Common myeloid progenitor, CD34-positive (primary cell): ENCODE measurements around the gene HOXB8.
A peak's percentile ranks its signal among the peaks of the same experiment; 100 is the strongest.

Experiments used
- CTCF ChIA-PET: fragments of 350-600 bp; sonication (Branson Sonifier 250); formaldehyde crosslinking; loops from one replicate; lab custom pipeline; 2021; ENCODE audit warnings: antibody characterized with exemption; lab: Charles Lee
- POLR2A ChIA-PET: fragments of 350-600 bp; sonication (Branson Sonifier 250); formaldehyde crosslinking; loops from one replicate; lab custom pipeline; 2021; ENCODE audit warnings: antibody characterized with exemption; lab: Charles Lee
- DNase-seq, 3 donors: peaks; one replicate each; pipeline versions ENCODE4 v3.0.0 to v3.0.0-alpha.2; 2013
- H3K27ac ChIP-seq, 2 experiments: 1 replicate in 1 of 2; 2 replicates in 1 of 2; pipeline ENCODE4 v1.7.0; 2013; ENCODE audit warnings: inconsistent platforms in 2 of 2, low read length in 2 of 2, mild to moderate bottlenecking in 2 of 2, low read depth in 1 of 2, moderate library complexity in 1 of 2; ENCODE audit not compliant: severe bottlenecking in 2 of 2, insufficient read depth in 1 of 2, poor library complexity in 1 of 2
- H3K27me3 ChIP-seq, 5 experiments: replicated peaks in 2 of 5; 1 replicate in 3 of 5; 2 replicates in 2 of 5; pipeline versions ENCODE4 v1.6.1 to v1.7.0; 2013; ENCODE audit warnings: low read length in 4 of 5, mild to moderate bottlenecking in 2 of 5, moderate library complexity in 2 of 5, inconsistent platforms in 1 of 5; ENCODE audit not compliant: insufficient read depth in 5 of 5, control insufficient read depth in 4 of 5
- H3K36me3 ChIP-seq, 4 experiments: 1 replicate in 2 of 4; 2 replicates in 2 of 4; pipeline versions ENCODE4 v1.6.1 to v1.7.0; 2013; ENCODE audit warnings: low read length in 3 of 4, control low read depth in 1 of 4, mild to moderate bottlenecking in 1 of 4; ENCODE audit not compliant: control insufficient read depth in 4 of 4, insufficient read depth in 4 of 4
- H3K4me1 ChIP-seq, 4 experiments: 1 replicate in 3 of 4; 2 replicates in 1 of 4; pipeline versions ENCODE4 v1.6.1 to v1.7.1; 2013; ENCODE audit warnings: low read length in 3 of 4, mild to moderate bottlenecking in 3 of 4, control low read depth in 1 of 4, inconsistent platforms in 1 of 4, moderate library complexity in 1 of 4; ENCODE audit not compliant: control insufficient read depth in 4 of 4, insufficient read depth in 4 of 4; ENCODE audit errors: control extremely low read depth in 1 of 4
- H3K4me3 ChIP-seq, 7 experiments: 1 replicate in 4 of 7; 2 replicates in 3 of 7; pipeline versions ENCODE4 v1.5.1 to v1.7.0; 2013; ENCODE audit warnings: mild to moderate bottlenecking in 7 of 7, low read length in 6 of 7, moderate library complexity in 6 of 7, inconsistent platforms in 2 of 7, low read depth in 2 of 7, control low read depth in 1 of 7; ENCODE audit not compliant: insufficient read depth in 4 of 7, control insufficient read depth in 1 of 7; ENCODE audit errors: extremely low read depth in 1 of 7
- H3K9me3 ChIP-seq, 5 experiments: 1 replicate in 4 of 5; 2 replicates in 1 of 5; pipeline versions ENCODE4 v1.6.1 to v1.7.1; 2013; ENCODE audit warnings: low read length in 4 of 5, mild to moderate bottlenecking in 2 of 5, inconsistent platforms in 1 of 5, low read depth in 1 of 5, moderate library complexity in 1 of 5; ENCODE audit not compliant: control insufficient read depth in 4 of 5, insufficient read depth in 2 of 5; ENCODE audit errors: control extremely low read depth in 1 of 5
- WGBS: methylation state at CpG from one replicate; pipeline ENCODE4 v1.1.5; 2013; ENCODE audit not compliant: insufficient coverage; 5-methylcytosine and 5-hydroxymethylcytosine counted together

HOXB8 gene

DNA sequence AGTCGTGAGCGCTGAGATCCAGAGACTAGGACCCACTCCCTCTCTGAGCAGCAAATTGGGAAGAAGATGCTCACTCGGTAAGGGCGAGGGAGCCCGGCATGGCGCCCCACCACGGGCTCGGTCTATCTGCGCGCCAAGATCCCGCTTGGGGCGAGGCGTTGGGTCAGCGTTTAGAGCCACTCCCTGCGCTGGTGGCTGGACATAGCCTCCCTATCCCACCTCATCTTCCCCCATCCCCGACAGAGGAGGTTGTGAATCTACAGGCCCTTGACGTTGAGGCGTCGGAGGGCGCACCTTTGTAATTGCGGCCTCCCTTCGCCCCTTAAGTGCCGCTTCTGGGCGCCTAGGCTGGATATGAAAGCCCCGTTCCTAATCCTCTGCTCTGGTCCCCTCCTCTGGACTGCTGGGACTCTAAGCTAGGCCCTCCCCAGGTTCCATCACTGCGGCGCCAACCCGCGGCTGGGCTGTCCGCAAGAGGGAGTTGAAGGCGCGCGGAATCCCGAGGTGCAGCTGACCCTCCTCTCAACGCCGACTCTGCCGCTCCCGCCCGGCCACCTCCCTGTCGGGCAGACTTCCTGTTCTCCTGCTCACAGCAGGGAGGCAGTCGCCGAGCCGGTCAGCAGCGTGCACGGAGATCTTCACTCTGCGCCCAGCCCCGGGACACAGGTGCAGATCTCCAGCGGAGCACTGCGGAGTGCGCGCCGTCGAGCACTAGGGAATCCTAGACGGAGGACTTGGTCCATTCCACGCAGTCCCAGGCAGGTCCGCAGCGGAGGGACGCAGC is 27.2 kb upstream of the HOXB8 start:
- H3K4me3 ChIP-seq, result peak overlapping the region in 1 of 7 experiments; percentile 11
- POLR2A ChIA-PET, result no interaction called here

DNA sequence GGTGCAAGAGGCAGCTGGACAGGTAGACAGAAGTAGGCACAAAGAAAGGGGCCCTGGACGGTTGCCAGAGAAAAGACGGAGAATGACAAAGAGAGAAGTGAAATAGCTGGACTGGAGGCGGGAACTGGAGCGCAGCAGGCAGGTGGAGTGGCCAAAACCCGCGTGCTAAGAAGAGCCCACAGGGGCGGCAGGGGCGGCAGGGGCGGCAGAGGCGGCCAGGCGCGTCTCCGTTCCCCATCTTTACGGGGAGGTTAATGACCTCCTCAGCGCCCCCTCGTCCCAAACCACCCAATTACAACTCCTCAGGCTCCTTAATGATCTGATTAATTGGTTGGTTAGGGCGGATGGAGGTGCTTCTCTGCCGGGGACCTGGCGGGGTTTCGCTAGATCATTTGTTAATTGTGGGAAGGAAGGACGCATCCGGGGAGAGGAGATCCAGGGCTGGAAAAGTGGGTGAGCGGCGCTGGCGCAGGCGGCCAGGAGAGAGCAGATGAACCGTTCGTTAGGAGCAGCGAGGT is 26.5 kb upstream of the HOXB8 start:
- WGBS, result 15% methylated on average over 16 of the region's 29 CpGs
- Histone ChIP-seq H3K4me3 (no peak overlapping the region), H3K27me3 (peaks cover 18 to 100% (median 70%) of the 10 kb centered on the region in 5 experiments), H3K36me3 (no peaks in the 10 kb centered on the region), H3K27ac (no peak overlapping the region), H3K9me3 (no peaks in the 10 kb centered on the region), H3K4me1 (peaks cover 0 to 14% (median 8%) of the 10 kb centered on the region in 4 experiments)
- no peak for DNase-seq
- CTCF ChIA-PET, result interaction anchor here (0.6 to 1.9 kb wide), 6 partner anchors 8 to 24 kb away, joined by 3 to 5 read pairs (median 4); no protein-coding TSS in a partner anchor
- POLR2A ChIA-PET, result no interaction called here

More for the DNA sequence above, 27.2 kb upstream of the HOXB8 start:
- CTCF ChIA-PET, result interaction anchor here (1.5 to 1.9 kb wide), 2 partner anchors 10 to 28 kb away, joined by 4 to 5 read pairs; no protein-coding TSS in a partner anchor
- WGBS, result 12% methylated on average over 52 of the region's 58 CpGs
- H3K9me3 ChIP-seq, result no peaks in the 10 kb centered on the region
- no peaks in the 10 kb centered on the region for H3K36me3 ChIP-seq
- H3K27ac ChIP-seq, result no peak overlapping the region
- H3K27me3 ChIP-seq, result peaks cover 18 to 100% (median 64%) of the 10 kb centered on the region in 5 experiments
- no peak for DNase-seq
- H3K4me1 ChIP-seq, result peaks cover 0 to 16% (median 13%) of the 10 kb centered on the region in 4 experiments

DNA sequence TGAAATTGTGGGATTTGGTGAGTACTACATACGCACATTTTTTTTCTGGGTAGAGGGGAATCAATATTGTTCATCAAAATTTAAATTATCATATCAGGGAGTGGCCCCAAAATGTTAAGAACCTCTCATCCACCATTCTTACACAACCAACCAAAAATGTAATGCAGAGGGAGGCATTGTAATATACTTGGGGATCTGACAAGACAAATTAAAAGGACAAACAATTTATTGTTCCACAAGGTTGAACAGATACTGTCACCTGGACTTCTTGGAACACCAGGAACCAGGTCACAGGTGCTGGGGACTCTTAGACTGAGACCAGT is 25.7 kb upstream of the HOXB8 start:
- DNase-seq, result no peak
- H3K4me1 ChIP-seq, result peaks cover 0 to 12% (median 4%) of the 10 kb centered on the region in 4 experiments
- no peak overlapping the region for H3K4me3 ChIP-seq
- ChIA-PET POLR2A (interaction anchor here (0.6 kb wide), 1 partner anchor 590 kb away, joined by 3 read pairs; no protein-coding TSS in a partner anchor), CTCF (interaction anchor here (0.6 to 1.9 kb wide), 8 partner anchors 9 to 31 kb away, joined by 3 to 6 read pairs (median 4); no protein-coding TSS in a partner anchor)
- WGBS, result no CpG with 5 or more reads among the region's 1 CpG
- no peaks in the 10 kb centered on the region for H3K36me3 ChIP-seq
- H3K9me3 ChIP-seq, result no peaks in the 10 kb centered on the region
- H3K27me3 ChIP-seq, result peaks cover 18 to 98% (median 70%) of the 10 kb centered on the region in 5 experiments
- no peak overlapping the region for H3K27ac ChIP-seq

DNA sequence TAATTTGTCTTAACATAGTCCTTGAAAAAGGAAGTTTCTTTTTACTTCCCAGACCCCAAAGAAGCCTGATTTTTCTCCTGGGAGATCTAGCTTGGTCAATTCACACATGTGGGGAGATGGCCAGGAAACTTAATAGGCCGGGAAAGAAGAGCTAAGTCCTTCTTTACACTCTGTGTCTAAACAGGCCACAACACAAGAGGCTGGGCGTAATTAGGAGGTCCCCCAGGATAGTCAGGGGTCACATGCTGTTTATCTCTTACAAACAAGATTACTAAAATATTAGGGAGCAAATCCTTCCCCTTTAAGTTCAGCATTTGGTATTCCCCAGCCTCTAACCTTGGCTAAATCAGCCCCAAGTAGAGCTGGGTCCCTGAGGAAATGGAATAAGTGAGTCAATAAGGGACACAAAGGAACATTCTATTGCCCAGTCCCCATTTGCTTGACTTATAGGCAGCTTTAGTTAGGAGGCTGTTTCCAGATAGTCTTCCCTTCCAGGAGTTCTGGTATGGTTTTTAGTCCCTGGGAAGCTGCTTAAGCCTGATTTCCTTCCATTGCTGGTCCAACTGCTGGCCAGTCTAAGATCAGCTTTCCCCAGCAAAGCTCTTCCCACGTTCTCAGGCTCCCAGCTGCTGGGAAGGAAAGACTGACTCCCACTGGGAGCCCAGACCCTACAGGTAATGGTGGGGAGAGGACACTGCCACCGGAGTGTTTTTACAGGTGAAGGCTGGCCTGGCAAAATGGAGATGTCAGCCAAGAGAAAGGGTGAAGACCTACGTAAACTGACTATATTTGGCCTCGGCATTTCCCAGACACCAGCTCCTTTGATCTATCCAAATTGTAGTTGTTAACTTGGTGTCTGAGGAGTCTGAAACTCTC is 25.1 kb upstream of the HOXB8 start:
- Histone ChIP-seq H3K4me1 (peaks cover 0 to 12% (median 4%) of the 10 kb centered on the region in 4 experiments), H3K36me3 (no peaks in the 10 kb centered on the region), H3K27ac (no peak overlapping the region), H3K27me3 (peaks cover 12 to 98% (median 69%) of the 10 kb centered on the region in 5 experiments), H3K4me3 (no peak overlapping the region), H3K9me3 (no peaks in the 10 kb centered on the region)
- POLR2A ChIA-PET, result interaction anchor here (0.6 kb wide), 1 partner anchor 591 kb away, joined by 3 read pairs; no protein-coding TSS in a partner anchor
- DNase-seq, result no peak
- CTCF ChIA-PET, result interaction anchor here (0.5 to 1.9 kb wide), 10 partner anchors 8 to 264 kb away, joined by 3 to 6 read pairs (median 4); no protein-coding TSS in a partner anchor
- 96% methylated on average over 3 of the region's 6 CpGs for WGBS

DNA sequence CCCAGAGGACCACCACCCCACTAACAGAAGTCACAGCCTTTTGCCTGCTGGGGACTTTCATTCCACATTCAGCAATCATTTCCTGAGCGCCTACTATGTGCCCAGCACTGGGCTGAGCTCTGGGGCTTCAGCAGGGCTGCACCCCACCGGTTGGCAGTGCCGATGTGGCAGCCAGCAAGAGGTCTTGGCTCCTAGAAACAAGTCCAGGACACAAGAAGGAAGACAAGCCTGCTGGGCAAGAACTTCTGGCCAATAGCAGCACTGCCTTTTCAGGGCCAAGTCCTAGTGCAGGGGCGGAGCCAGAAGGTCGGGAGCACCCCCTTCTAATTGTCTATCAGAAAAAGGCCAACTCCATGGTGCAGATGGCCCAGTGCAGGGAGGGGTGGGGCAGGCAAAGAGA is 24.0 kb upstream of the HOXB8 start:
- CTCF ChIA-PET, result interaction anchor here (1.1 to 1.5 kb wide), 2 partner anchors 10 to 100 kb away, joined by 3 to 4 read pairs; no protein-coding TSS in a partner anchor
- Histone ChIP-seq H3K27ac (no peak overlapping the region), H3K9me3 (no peaks in the 10 kb centered on the region), H3K36me3 (no peaks in the 10 kb centered on the region), H3K27me3 (peaks cover 12 to 97% (median 72%) of the 10 kb centered on the region in 5 experiments), H3K4me3 (no peak overlapping the region), H3K4me1 (peaks cover 0 to 12% (median 4%) of the 10 kb centered on the region in 4 experiments)
- POLR2A ChIA-PET, result no interaction called here
- 80% methylated on average over 5 of the region's 5 CpGs for WGBS
- no peak for DNase-seq

DNA sequence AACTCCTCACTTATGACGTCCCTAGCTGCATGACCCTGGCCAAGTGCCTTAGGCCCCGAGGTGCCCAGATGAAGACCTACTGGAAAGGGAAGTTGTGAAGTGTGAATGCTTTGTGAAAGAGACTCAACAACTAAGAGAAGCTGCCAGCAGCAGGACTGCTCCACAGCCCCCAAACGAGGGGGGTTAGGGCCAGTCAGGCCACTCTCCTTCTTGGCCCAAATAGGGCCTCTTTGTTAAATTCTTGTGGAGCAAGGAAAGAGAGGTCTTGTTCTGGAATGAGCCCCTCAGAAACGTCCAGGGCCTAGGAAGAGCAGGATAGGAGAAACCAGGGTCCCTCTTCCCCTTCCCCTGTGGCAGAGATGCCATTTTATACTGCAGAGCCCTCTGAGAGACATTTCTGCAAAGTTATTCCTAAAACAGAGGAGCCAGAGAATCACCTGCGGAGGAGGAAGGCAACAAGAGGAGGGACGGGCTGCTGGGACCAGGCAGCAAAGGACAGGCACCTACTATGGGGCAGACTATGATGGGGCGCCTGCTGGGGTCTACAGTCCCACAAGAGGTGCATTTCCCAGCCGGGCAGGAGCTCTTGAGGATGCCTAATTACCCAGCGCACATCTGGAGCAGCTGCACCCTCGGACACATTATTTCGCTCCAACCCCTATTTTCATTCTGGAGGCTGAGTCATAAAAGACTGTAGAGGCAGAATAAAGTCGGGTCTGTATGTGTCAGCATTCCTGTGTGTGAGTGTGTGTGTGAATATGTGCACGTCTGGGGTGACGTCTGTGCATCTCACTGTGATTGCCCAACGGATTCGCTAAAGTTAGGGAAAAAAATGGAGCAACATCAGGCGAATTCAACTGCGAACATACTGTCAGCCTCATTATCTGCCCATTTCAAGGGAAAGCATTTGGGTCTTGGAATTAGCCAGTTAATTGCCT is 22.5 kb upstream of the HOXB8 start:
- no peaks in the 10 kb centered on the region for H3K36me3 ChIP-seq
- H3K27me3 ChIP-seq, result peaks cover 6 to 97% (median 69%) of the 10 kb centered on the region in 5 experiments
- 90% methylated on average over 15 of the region's 18 CpGs for WGBS
- peaks cover 0 to 18% (median 9%) of the 10 kb centered on the region in 4 experiments for H3K4me1 ChIP-seq
- H3K4me3 ChIP-seq, result no peak overlapping the region
- ChIA-PET CTCF (interaction anchor here (1.0 to 3.5 kb wide), 15 partner anchors 9 to 241 kb away, joined by 3 to 27 read pairs (median 5); partner anchors contain the start of genes HOXB8 and HOXB9), POLR2A (no interaction called here)
- H3K9me3 ChIP-seq, result no peaks in the 10 kb centered on the region
- DNase-seq, result no peak
- no peak overlapping the region for H3K27ac ChIP-seq
